Neuron (in vitro differentiated cells): Measurements from ENCODE around the gene RGS17.
A peak's percentile ranks its signal among the peaks of the same experiment; 100 is the strongest.

Experiments used
- H2AFZ ChIP-seq: one replicate; pipeline ENCODE4 v1.6.1; 2013; ENCODE audit warnings: low read depth, mild to moderate bottlenecking, inconsistent platforms, low read length, moderate library complexity
- H3K27me3 ChIP-seq: one replicate; pipeline ENCODE4 v1.6.1; 2013; ENCODE audit warnings: low read length; ENCODE audit not compliant: insufficient read depth
- H3K36me3 ChIP-seq: one replicate; pipeline ENCODE4 v1.6.1; 2013; ENCODE audit warnings: low read length; ENCODE audit not compliant: insufficient read depth
- H3K4me1 ChIP-seq: one replicate; pipeline ENCODE4 v1.6.1; 2013; ENCODE audit warnings: low read length; ENCODE audit not compliant: insufficient read depth
- H3K4me3 ChIP-seq: 2 replicates; pipeline ENCODE4 v1.5.1; 2013; ENCODE audit warnings: mild to moderate bottlenecking, low read length, moderate library complexity
- H3K9me3 ChIP-seq: one replicate; pipeline ENCODE4 v1.6.1; 2013; ENCODE audit warnings: low read length

The RGS17 gene

GRCh38 chr6:153131037-153131981, at the start of gene RGS17:
Gene RGS17 (minus strand): TSS chr6:153131282. CDS start chr6:153044018, 87,264 bp downstream.
- H3K36me3 ChIP-seq = no peaks in the 10 kb centered on the region
- no peaks in the 10 kb centered on the region for H3K27me3 ChIP-seq
- H3K9me3 ChIP-seq = no peaks in the 10 kb centered on the region
- H3K4me1 ChIP-seq = peaks cover 17% of the 10 kb centered on the region
- peak within 1 kb of the TSS; percentile 97 for H2AFZ ChIP-seq
- H3K4me3 ChIP-seq = peak within 1 kb of the TSS; percentile 97

GRCh38 chr6:153172815-153173214, 41.7 kb upstream of the RGS17 start:
- Histone ChIP-seq H2AFZ (no peak overlapping the region), H3K27me3 (no peaks in the 10 kb centered on the region), H3K9me3 (no peaks in the 10 kb centered on the region), H3K36me3 (no peaks in the 10 kb centered on the region), H3K4me1 (no peaks in the 10 kb centered on the region), H3K4me3 (no peak overlapping the region)

GRCh38 chr6:153170511-153170910, 39.4 kb upstream of the RGS17 start:
- Histone ChIP-seq H3K4me3 (no peak overlapping the region), H3K9me3 (no peaks in the 10 kb centered on the region)

GRCh38 chr6:153167907-153168306, 36.8 kb upstream of the RGS17 start:
- no peak overlapping the region for H2AFZ ChIP-seq
- no peaks in the 10 kb centered on the region for H3K36me3 ChIP-seq
- no peaks in the 10 kb centered on the region for H3K9me3 ChIP-seq
- H3K4me1 ChIP-seq = peaks cover 4% of the 10 kb centered on the region
- no peaks in the 10 kb centered on the region for H3K27me3 ChIP-seq
- no peak overlapping the region for H3K4me3 ChIP-seq

More at GRCh38 chr6:153170511-153170910, 39.4 kb upstream of the RGS17 start:
- Histone ChIP-seq H3K4me1 (peaks cover 4% of the 10 kb centered on the region), H3K36me3 (no peaks in the 10 kb centered on the region), H3K27me3 (no peaks in the 10 kb centered on the region), H2AFZ (no peak overlapping the region)

GRCh38 chr6:153167061-153167891, 36.2 kb upstream of the RGS17 start:
- Histone ChIP-seq H3K4me1 (peaks cover 4% of the 10 kb centered on the region), H3K27me3 (no peaks in the 10 kb centered on the region), H2AFZ (no peak overlapping the region), H3K4me3 (no peak overlapping the region), H3K9me3 (no peaks in the 10 kb centered on the region), H3K36me3 (no peaks in the 10 kb centered on the region)

- Histone ChIP-seq H2AFZ (no peak overlapping the region), H3K36me3 (no peaks in the 10 kb centered on the region), H3K4me3 (no peak overlapping the region), H3K9me3 (no peaks in the 10 kb centered on the region), H3K4me1 (peaks cover 4% of the 10 kb centered on the region), H3K27me3 (no peaks in the 10 kb centered on the region)
These were observed 31.6 kb upstream of the RGS17 start for GRCh38 chr6:153162646-153163045.

GRCh38 chr6:153162172-153162571, 31.1 kb upstream of the RGS17 start:
- Histone ChIP-seq H3K4me1 (peaks cover 2% of the 10 kb centered on the region), H2AFZ (no peak overlapping the region), H3K27me3 (no peaks in the 10 kb centered on the region), H3K36me3 (no peaks in the 10 kb centered on the region), H3K4me3 (no peak overlapping the region), H3K9me3 (no peaks in the 10 kb centered on the region)

- H3K27me3 ChIP-seq = no peaks in the 10 kb centered on the region
- H3K9me3 ChIP-seq = no peaks in the 10 kb centered on the region
- no peaks in the 10 kb centered on the region for H3K36me3 ChIP-seq
- no peak overlapping the region for H3K4me3 ChIP-seq
- no peak overlapping the region for H2AFZ ChIP-seq
- no peaks in the 10 kb centered on the region for H3K4me1 ChIP-seq
These were observed 29.1 kb upstream of the RGS17 start for GRCh38 chr6:153160221-153160620.

GRCh38 chr6:153150752-153151440, 19.8 kb upstream of the RGS17 start:
- H2AFZ ChIP-seq = no peak overlapping the region
- no peaks in the 10 kb centered on the region for H3K36me3 ChIP-seq
- no peaks in the 10 kb centered on the region for H3K9me3 ChIP-seq
- no peak overlapping the region for H3K4me3 ChIP-seq
- H3K27me3 ChIP-seq = no peaks in the 10 kb centered on the region
- no peaks in the 10 kb centered on the region for H3K4me1 ChIP-seq

GRCh38 chr6:153150371-153150751, 19.3 kb upstream of the RGS17 start:
- Histone ChIP-seq H3K4me3 (no peak overlapping the region), H3K27me3 (no peaks in the 10 kb centered on the region), H2AFZ (no peak overlapping the region), H3K4me1 (no peaks in the 10 kb centered on the region), H3K36me3 (no peaks in the 10 kb centered on the region), H3K9me3 (no peaks in the 10 kb centered on the region)

GRCh38 chr6:153149891-153150290, 18.8 kb upstream of the RGS17 start:
- Histone ChIP-seq H3K4me3 (no peak overlapping the region), H3K9me3 (no peaks in the 10 kb centered on the region), H2AFZ (no peak overlapping the region), H3K36me3 (no peaks in the 10 kb centered on the region), H3K4me1 (no peaks in the 10 kb centered on the region), H3K27me3 (no peaks in the 10 kb centered on the region)

- Histone ChIP-seq H3K4me1 (no peaks in the 10 kb centered on the region), H3K4me3 (no peak overlapping the region), H3K36me3 (no peaks in the 10 kb centered on the region), H2AFZ (no peak overlapping the region), H3K9me3 (no peaks in the 10 kb centered on the region), H3K27me3 (no peaks in the 10 kb centered on the region)
These were observed 15.3 kb upstream of the RGS17 start for GRCh38 chr6:153146413-153146812.

- H2AFZ ChIP-seq = no peak overlapping the region
- no peak overlapping the region for H3K4me3 ChIP-seq
- no peaks in the 10 kb centered on the region for H3K27me3 ChIP-seq
- no peaks in the 10 kb centered on the region for H3K36me3 ChIP-seq
- H3K9me3 ChIP-seq = no peaks in the 10 kb centered on the region
- no peaks in the 10 kb centered on the region for H3K4me1 ChIP-seq
These were observed 14.5 kb upstream of the RGS17 start for GRCh38 chr6:153145591-153145990.
